Stomach (tissue), 9 donors: ENCODE data around the gene C20orf141. TPM values are rescaled to one million over a fixed set of nuclear protein-coding genes. Genes with fewer than 3 reads are reported as not detected.
A peak's percentile ranks its signal among the peaks of the same experiment; 100 is the strongest.

Experiments
- DNase-seq, 2 donors: peaks; one replicate each; pipeline versions ENCODE4 v3.0.0 to v3.0.0-alpha.2; 2013 to 2019
- H3K27ac ChIP-seq, 5 donors: fragments of 200-600 bp in 4 of 5; sonication (generic) in 4 of 5; one replicate each; pipeline ENCODE4 v1.5.1; 2013 to 2019; ENCODE audit warnings: mild to moderate bottlenecking in 1 of 5, moderate library complexity in 1 of 5
- H3K27me3 ChIP-seq, 3 donors: fragments of 200-600 bp; sonication (generic); one replicate each; pipeline ENCODE4 v1.5.1; 2017 to 2019; ENCODE audit warnings: mixed run types in 1 of 3
- H3K36me3 ChIP-seq, 4 donors: fragments of 200-600 bp; sonication (generic); 1 replicate in 3 of 4; 2 replicates in 1 of 4; pipeline ENCODE4 v1.5.1; 2016 to 2019
- H3K4me1 ChIP-seq, 4 donors: fragments of 200-600 bp; sonication (generic); one replicate each; pipeline ENCODE4 v1.5.1; 2016 to 2019
- H3K4me3 ChIP-seq, 4 donors: fragments of 200-600 bp; sonication (generic) in 3 of 4; one replicate each; pipeline ENCODE4 v1.5.1; 2016 to 2019; ENCODE audit warnings: mild to moderate bottlenecking in 1 of 4
- H3K9me3 ChIP-seq, 4 donors: fragments of 200-600 bp; sonication (generic); one replicate each; pipeline ENCODE4 v1.5.1; 2016 to 2019
- EP300 ChIP-seq: sonication (generic); formaldehyde crosslinking; IDR thresholded peaks from one replicate; pipeline ENCODE4 v1.6.1; 2017; ENCODE audit warnings: antibody characterized with exemption
- POLR2A ChIP-seq, 4 donors: fragments of 450-650 bp; IDR thresholded peaks; one replicate each; pipeline ENCODE4 v1.6.1; 2016; ENCODE audit warnings: antibody characterized with exemption in 4 of 4, control low read depth in 2 of 4, mild to moderate bottlenecking in 1 of 4, moderate library complexity in 1 of 4
- POLR2AphosphoS5 ChIP-seq, 3 donors: sonication (generic); formaldehyde crosslinking; IDR thresholded peaks; one replicate each; pipeline ENCODE4 v1.6.1; 2016; ENCODE audit warnings: antibody characterized with exemption in 3 of 3
- WGBS, 5 donors: extraction: QIAGEN DNeasy Blood & Tissue Kit in 3 of 5; methylation state at CpG; one replicate each; pipeline versions ENCODE4 v1.1.5 to v1.1.7; 2013 to 2018; 5-methylcytosine and 5-hydroxymethylcytosine counted together
- intact Hi-C: fragments of 100-400 bp; cut with DNase I; formaldehyde crosslinking; loops from one replicate; pipeline ENCODE4 v1.15.1; 2023; ENCODE audit warnings: low total_unique reads
- polyA plus RNA-seq, 3 donors: library from polyadenylated mRNA; stranded (reverse); fragments of 200-250 nt; gene quantifications; one replicate each; pipeline ENCODE4 v1.2.3, GENCODE V29; 2013
- total RNA-seq, 5 donors: library from RNA; depleted of rRNA; stranded (reverse); fragments of >200 nt; gene quantifications; one replicate each; pipeline versions ENCODE4 v1.1.0 to v1.2.3, GENCODE V29; 2014 to 2016
- TF ChIP-seq, protein P1 (sequence below), 7 experiments: fragments of 450-650 bp in 4 of 7; fragments of 200-600 bp in 3 of 7; sonication (generic) in 3 of 7; IDR thresholded peaks; one replicate each; pipeline ENCODE4 v1.5.1; 2016 to 2019; ENCODE audit warnings: antibody characterized with exemption in 7 of 7, control low read depth in 2 of 7, mild to moderate bottlenecking in 1 of 7
- donor health status: healthy with polysubstance abuse.
- donor health status: Bipolar disorder and iron deficiency.
- donor health status: healthy.

The C20orf141 gene
- total and polyA plus RNA-seq, 8 donors: not detected

DNA sequence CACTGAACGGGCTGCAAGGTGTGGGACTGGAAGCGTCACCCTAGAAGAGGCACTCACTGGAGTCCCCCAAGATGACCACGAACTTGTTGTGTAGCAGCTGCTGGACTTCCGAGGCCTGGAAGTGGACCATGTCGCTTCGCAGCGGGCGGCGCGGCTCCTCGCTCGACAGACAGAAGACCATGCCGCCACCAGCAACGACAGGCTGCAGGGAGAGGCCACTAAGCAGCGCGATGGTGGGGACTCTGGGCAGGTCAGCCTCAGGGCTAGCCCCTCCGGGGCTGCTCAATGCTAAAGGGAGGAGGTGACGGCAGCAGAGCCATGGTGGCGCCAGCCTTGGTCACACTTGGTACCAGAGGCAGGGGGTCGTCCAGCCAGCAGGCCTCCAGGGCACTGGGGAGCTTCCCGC, 24.9 kb downstream of the C20orf141 start:
- peak overlapping the region; percentile 87 to 95 (median 93) for H3K27ac ChIP-seq
- TF ChIP-seq EP300 (no peak), POLR2AphosphoS5 (IDR thresholded peaks at IDR 0.05) (no peak)
- no peaks in the 10 kb centered on the region for H3K9me3 ChIP-seq
- peaks cover 21 to 30% (median 28%) of the 10 kb centered on the region in 4 donors for H3K4me1 ChIP-seq
- no peak for DNase-seq
- no peaks in the 10 kb centered on the region for H3K27me3 ChIP-seq
- H3K4me3 ChIP-seq: peak overlapping the region; percentile 77 to 97 (median 88)
- 83 to 90% (median 85%) methylated on average over 16 to 21 of the region's 21 CpGs for WGBS, 5 donors
- H3K36me3 ChIP-seq: peaks cover 0 to 39% (median 34%) of the 10 kb centered on the region in 4 donors
- intact Hi-C loops: no loop called here

DNA sequence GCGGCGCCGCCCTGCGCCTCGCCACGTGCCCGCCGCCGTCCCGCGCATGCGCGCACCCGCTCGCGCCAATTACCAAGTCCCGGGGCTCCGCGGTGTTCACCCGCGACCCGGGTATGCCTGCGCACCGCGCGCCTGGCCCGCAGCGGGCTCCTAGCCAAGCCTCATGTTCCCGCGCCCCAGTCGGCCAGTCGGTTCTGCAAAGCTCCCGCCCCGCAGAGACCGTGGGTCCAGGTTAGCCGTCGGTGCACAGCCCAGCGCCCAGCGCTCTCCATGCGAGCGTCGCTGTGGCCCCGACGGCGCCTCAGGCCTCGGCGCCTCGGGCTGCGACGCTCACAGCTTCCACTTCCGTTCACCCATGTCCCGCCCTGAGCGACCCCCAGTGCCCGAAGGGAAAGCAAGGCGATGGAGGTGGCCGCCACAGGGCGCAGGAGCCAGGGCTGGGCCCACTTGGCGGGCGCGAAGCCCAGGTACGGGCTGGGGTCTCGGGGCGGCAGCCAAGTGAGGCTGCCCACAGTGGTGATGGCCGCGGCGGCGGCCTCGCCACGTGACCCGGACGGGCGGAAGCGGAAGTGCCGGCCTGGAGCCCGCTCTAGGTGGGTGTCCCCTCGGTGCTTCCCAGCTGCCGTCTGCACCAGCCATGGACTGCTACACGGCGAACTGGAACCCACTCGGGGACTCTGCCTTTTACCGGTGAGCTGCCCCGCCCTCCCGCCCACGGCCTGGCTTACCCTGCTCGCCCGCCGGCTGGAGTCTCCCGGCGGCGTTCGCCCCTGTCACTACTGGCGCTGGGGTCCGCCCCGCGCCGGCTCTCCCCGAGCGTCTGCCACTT, 25.6 kb downstream of the C20orf141 start, which contains the start of the genes PCED1A and VPS16:
Gene PCED1A (minus strand): TSS at position 518 of the 829 bp plus-strand sequence. CDS start 743 bp downstream, outside the sequence.
Gene VPS16 (plus strand): TSS at position 608 of the 829 bp plus-strand sequence. CDS start 30 bp downstream, at position 638.
- WGBS, 5 donors: 1 to 12% (median 2%) methylated on average over 23 to 98 of the region's 98 CpGs
- intact Hi-C loops: no loop called here

DNA sequence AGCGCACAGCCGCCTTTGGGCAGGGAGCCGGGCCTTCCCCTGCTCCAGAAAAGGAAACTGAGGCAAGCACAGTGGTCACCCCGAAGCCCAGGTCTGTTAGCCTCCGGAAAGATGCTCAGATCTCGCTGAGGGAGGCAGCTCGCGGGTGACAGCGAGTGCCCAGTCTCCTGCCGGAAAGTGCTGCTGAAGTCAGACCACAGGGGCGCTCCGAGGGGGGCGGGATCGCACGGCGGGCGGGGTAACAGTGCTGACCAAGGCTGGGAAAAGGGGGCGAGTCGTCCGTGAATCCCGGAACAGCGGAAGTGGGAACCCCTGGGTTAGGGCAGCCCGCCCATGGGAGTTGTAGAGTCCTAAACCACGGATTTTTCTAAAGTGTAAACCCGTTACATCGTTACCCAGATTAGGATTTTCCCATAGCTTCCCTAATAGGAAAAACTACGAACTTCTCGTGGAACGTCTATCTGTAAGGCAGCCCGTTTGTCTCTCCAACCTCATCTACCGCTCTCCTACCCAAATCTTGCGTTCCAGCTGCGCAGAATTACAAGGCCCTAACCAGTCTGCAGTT, 26.3 kb downstream of the C20orf141 start:
- intact Hi-C loops: no loop called here
- Histone ChIP-seq H3K4me1 (peaks cover 21 to 30% (median 28%) of the 10 kb centered on the region in 4 donors), H3K9me3 (no peaks in the 10 kb centered on the region), H3K4me3 (peak overlapping the region; percentile 77 to 97 (median 88)), H3K27ac (peak overlapping the region; percentile 87 to 95 (median 93)), H3K27me3 (no peaks in the 10 kb centered on the region), H3K36me3 (peaks cover 0 to 26% (median 24%) of the 10 kb centered on the region in 4 donors)
- 5 to 8% (median 5%) methylated on average over 24 to 33 of the region's 33 CpGs for WGBS, 5 donors
- no peak for TF ChIP-seq POLR2A (IDR thresholded peaks at IDR 0.05)
- peak in 1 of 3 donors; percentile 7 for TF ChIP-seq POLR2AphosphoS5 (IDR thresholded peaks at IDR 0.05)
- peak; percentile 35 to 86 for DNase-seq

More for the DNA sequence above, 25.6 kb downstream of the C20orf141 start, which contains the start of the genes PCED1A and VPS16:
- Histone ChIP-seq H3K4me3 (peak within 1 kb of the TSS; percentile 77 to 97 (median 88)), H3K4me1 (peaks cover 21 to 30% (median 28%) of the 10 kb centered on the region in 4 donors), H3K9me3 (no peaks in the 10 kb centered on the region), H3K27ac (peak within 1 kb of the TSS; percentile 87 to 95 (median 93)), H3K36me3 (peaks cover 0 to 33% (median 30%) of the 10 kb centered on the region in 4 donors), H3K27me3 (no peaks in the 10 kb centered on the region)
- peak; percentile 89 to 97 for DNase-seq
- peak; percentile 51 to 91 (median 75) for TF ChIP-seq POLR2AphosphoS5 (IDR thresholded peaks at IDR 0.05)
- TF ChIP-seq POLR2A (IDR thresholded peaks at IDR 0.05): no peak

DNA sequence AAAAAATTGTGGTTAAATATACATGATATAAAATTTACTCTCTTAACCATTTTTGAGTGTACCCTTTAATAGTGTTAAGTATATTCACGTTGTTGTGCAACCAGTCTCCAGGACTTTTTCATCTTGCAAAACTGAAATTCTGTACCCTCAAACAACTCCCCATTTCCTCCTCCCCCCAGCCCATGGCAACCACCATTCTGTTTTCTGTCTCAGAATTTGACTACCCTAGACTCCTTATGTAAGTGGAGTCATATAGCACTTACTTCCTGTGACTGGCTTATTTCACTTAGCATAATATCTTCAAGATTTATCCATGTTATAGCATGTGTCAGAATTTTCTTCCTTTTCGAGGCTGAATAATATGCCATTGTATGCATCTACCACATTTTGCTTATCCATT, 30.8 kb downstream of the C20orf141 start:
- DNase-seq: no peak
- no peak overlapping the region for H3K27ac ChIP-seq
- no peak overlapping the region for H3K4me3 ChIP-seq
- TF ChIP-seq POLR2A (IDR thresholded peaks at IDR 0.05) (no peak), POLR2AphosphoS5 (IDR thresholded peaks at IDR 0.05) (no peak), EP300 (no peak)
- TF ChIP-seq, protein P1, sequence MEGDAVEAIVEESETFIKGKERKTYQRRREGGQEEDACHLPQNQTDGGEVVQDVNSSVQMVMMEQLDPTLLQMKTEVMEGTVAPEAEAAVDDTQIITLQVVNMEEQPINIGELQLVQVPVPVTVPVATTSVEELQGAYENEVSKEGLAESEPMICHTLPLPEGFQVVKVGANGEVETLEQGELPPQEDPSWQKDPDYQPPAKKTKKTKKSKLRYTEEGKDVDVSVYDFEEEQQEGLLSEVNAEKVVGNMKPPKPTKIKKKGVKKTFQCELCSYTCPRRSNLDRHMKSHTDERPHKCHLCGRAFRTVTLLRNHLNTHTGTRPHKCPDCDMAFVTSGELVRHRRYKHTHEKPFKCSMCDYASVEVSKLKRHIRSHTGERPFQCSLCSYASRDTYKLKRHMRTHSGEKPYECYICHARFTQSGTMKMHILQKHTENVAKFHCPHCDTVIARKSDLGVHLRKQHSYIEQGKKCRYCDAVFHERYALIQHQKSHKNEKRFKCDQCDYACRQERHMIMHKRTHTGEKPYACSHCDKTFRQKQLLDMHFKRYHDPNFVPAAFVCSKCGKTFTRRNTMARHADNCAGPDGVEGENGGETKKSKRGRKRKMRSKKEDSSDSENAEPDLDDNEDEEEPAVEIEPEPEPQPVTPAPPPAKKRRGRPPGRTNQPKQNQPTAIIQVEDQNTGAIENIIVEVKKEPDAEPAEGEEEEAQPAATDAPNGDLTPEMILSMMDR (IDR thresholded peaks at IDR 0.05): no peak
- no peaks in the 10 kb centered on the region for H3K9me3 ChIP-seq
- no peaks in the 10 kb centered on the region for H3K27me3 ChIP-seq
- intact Hi-C loops: no loop called here
- 70 to 88% (median 85%) methylated on average over 2 of the region's 2 CpGs for WGBS, 5 donors
- peaks cover 3 to 15% (median 9%) of the 10 kb centered on the region in 4 donors for H3K36me3 ChIP-seq
- H3K4me1 ChIP-seq: peaks cover 10 to 15% (median 14%) of the 10 kb centered on the region in 4 donors

DNA sequence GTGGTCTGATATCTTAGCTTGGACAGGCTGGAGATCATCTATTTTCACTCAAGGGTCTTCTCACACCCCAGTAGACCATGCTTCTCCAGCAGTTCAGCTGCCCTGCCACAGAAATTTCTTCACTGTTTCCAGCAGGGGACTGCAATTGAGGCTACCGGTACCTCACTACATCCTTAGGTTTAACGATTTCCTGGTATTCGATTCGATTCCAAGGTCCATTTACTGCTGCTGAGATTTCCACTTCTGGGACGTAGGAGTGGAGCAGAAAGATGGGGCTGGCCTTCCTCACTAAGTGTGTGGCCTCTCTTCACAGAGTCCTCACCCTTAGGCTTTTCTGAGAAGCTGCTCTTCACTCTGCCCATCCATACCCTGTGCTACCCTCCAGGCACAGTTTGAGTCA, 31.9 kb downstream of the C20orf141 start:
- Histone ChIP-seq H3K9me3 (no peaks in the 10 kb centered on the region), H3K4me3 (no peak overlapping the region), H3K27ac (no peak overlapping the region), H3K36me3 (peaks cover 3 to 15% (median 9%) of the 10 kb centered on the region in 4 donors), H3K4me1 (peaks cover 5 to 8% (median 6%) of the 10 kb centered on the region in 4 donors), H3K27me3 (no peaks in the 10 kb centered on the region)
- intact Hi-C loops: no loop called here
- TF ChIP-seq POLR2AphosphoS5 (IDR thresholded peaks at IDR 0.05): no peak
- TF ChIP-seq EP300: no peak
- TF ChIP-seq, protein P1 (IDR thresholded peaks at IDR 0.05): no peak
- no peak for DNase-seq
- WGBS, 5 donors: 70 to 91% (median 87%) methylated on average over 5 of the region's 5 CpGs
